ENCODE results near the gene B4GALT2.

B4GALT2 gene, protein sequence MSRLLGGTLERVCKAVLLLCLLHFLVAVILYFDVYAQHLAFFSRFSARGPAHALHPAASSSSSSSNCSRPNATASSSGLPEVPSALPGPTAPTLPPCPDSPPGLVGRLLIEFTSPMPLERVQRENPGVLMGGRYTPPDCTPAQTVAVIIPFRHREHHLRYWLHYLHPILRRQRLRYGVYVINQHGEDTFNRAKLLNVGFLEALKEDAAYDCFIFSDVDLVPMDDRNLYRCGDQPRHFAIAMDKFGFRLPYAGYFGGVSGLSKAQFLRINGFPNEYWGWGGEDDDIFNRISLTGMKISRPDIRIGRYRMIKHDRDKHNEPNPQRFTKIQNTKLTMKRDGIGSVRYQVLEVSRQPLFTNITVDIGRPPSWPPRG

GRCh38 chr1:43978551-43979260 is at the start of gene B4GALT2:
Gene B4GALT2 (plus strand): TSS chr1:43979210. CDS start chr1:43981161, 1,951 bp downstream.
- DNase-seq = peak; percentile 14 to 21

GRCh38 chr1:43930168-43930948 is 48.7 kb upstream of the B4GALT2 start:
- peak in 1 of 2 donors; percentile 15 for DNase-seq

DNA sequence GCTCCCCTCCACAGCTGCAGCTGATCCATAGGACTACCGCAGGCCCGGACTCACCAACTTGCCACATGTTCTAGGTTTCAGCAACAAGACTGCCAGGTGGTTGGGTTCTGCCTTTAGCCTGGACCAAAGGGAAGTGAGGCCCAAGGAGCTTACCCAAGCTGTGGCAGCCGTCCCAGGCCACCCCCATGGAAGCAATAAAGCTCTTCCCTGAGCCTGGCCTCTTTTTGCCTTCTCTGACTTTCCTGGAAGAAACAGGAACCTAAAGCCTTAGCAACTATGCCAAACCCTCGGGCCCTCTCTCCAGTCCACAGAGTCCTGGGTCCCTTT is 48.1 kb upstream of the B4GALT2 start:
- DNase-seq = no peak

DNA sequence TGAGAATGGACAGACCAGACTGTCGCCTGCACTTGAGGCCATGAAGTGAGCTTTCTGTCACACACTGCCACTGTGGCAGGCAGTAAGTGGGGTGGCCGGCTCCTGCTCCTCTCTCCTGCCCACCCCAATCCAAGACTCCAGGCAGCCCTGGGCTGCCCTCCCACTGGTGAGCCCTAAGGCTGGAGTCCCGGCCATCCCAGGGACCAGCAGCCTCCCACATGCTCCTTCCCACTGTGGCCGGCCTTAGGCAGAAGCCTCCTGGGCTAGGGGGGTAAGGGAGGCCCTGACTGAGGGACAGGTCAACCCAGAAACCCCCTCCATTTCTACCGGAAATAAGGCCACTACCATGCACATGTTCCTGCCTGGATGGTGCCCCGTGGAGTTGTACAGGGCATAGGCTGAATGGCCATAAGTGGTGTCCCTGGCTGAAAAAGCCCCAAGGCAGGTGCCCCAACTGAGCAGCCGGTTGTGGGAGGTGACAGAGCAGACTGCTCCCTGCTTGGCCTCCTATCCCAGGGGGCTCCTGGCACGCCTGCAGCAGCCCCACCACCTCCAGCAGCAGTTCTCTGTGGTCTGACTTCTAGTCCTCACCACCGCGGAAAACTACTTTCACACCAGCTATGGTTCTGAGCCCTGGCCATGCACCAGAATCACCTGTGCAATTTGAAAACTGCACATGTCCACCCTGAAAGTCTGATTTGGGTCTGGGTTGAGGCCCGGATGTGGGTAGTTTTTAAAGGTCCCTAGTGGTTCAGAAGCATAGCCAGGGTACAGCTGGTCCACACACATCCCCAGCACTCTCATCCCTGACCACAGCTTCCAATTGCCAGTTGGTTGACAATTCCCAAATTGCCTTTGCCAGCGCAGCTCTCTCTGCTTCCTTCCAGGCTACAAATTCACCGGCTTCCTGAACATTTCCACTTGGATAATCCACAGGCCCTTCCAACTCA is 47.0 kb upstream of the B4GALT2 start:
- DNase-seq = no peak

GRCh38 chr1:43932786-43933385 is 46.1 kb upstream of the B4GALT2 start:
- no peak for DNase-seq

GRCh38 chr1:43933386-43934100 is 45.5 kb upstream of the B4GALT2 start, which contains the start of gene ARTN:
Gene ARTN (plus strand): TSS chr1:43933801. CDS start chr1:43935657, 1,856 bp downstream.
- no peak for DNase-seq

DNA sequence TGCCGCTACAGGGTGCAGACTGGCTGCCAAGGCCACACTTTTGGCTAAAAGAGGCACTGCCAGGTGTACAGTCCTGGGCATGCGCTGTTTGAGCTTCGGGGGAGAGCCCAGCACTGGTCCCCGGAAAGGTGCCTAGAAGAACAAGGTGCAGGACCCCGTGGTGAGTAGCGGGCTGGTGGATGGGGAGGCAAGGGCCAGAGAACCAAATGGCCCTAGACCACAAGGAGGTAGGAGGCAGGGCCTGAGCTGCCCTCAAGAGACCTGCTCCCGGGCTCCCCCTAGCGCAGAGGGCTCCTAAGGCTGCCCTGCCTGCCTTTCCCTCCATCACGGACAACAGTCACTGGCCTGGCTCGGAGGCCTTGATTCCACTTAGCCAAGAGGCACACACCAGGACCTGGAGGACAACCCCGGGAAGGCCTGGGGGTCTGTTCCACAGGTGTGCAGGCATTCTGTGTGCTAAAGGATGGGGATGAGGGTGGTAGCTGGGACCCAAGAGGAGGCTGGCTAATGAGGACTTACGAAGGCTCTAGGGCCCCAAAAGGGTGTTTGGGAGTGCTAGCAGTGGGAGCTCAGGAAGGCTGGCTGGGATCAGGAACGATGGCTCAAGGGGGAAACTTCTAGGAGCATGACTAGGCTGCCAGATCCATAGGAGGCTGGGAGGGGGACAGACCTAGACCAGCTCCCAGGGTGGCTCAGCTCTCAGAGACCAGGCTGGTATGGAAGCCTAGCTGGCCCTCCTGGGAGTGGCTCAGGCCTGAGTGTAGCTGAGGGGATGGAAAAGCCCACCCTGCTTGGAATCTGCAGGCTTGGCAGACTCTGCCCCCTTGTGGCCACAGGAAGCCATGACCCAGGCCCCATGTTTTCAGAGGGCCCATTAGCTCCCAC is 44.7 kb upstream of the B4GALT2 start:
- peak; percentile 27 to 42 for DNase-seq

GRCh38 chr1:43934986-43935324 is 44.1 kb upstream of the B4GALT2 start:
- no peak for DNase-seq

- DNase-seq = no peak
These were observed 43.1 kb upstream of the B4GALT2 start for GRCh38 chr1:43935711-43936427.

DNA sequence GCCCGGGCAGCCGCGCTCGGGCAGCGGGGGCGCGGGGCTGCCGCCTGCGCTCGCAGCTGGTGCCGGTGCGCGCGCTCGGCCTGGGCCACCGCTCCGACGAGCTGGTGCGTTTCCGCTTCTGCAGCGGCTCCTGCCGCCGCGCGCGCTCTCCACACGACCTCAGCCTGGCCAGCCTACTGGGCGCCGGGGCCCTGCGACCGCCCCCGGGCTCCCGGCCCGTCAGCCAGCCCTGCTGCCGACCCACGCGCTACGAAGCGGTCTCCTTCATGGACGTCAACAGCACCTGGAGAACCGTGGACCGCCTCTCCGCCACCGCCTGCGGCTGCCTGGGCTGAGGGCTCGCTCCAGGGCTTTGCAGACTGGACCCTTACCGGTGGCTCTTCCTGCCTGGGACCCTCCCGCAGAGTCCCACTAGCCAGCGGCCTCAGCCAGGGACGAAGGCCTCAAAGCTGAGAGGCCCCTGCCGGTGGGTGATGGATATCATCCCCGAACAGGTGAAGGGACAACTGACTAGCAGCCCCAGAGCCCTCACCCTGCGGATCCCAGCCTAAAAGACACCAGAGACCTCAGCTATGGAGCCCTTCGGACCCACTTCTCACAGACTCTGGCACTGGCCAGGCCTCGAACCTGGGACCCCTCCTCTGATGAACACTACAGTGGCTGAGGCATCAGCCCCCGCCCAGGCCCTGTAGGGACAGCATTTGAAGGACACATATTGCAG is 42.4 kb upstream of the B4GALT2 start:
- no peak for DNase-seq

DNA sequence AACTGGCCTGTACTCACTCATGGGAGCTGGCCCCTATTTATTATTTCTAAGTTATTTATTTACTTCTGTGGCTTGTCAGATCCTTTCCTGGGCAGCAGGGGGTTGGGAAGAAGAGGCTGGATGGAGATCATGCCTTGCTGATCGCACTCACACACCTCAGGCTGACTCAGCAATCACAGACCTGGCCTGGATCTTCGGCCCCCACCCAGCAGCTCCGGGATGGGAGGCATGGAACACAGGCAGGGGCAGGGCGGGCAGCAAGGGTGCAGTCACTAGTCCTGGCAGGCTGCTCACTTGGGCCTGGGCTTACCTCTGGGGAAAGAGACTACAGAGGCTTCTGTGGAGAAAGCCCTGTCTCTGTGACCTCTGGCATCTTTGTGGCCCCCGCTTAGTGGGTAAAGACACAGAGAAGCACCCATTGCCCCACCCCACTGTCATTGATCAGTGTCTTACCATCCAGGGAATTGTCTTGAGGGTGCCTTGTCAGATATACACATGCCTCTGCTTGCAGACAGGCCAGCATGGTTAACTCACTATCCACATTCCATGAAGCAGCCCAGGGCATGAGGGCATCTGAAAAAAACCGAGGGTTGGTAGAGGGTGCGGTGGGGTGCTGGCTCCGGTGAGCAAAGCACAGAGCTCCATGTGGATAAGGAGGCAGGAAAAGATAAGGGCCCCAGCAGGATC is 41.7 kb upstream of the B4GALT2 start:
- DNase-seq = no peak

DNA sequence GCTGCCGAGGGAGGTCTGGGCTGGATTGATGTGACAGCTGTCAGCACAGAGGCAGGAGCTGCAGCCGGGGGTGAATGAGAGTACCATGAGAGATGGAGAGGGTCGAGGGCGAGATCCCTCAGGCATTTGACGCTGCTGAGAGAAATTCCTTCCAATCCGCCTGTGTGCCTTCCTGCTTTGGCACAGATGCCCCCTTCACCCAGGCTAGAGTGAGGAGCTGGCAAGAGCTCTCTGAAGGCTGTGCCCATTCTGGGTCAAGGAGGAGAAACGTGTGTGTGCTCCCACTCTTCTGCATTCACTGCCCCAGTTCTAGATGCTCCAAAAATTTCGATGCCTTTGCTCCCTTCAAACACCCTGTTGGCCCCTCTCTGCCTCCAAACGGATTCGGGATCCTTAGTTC is 40.6 kb upstream of the B4GALT2 start:
- DNase-seq = no peak

DNA sequence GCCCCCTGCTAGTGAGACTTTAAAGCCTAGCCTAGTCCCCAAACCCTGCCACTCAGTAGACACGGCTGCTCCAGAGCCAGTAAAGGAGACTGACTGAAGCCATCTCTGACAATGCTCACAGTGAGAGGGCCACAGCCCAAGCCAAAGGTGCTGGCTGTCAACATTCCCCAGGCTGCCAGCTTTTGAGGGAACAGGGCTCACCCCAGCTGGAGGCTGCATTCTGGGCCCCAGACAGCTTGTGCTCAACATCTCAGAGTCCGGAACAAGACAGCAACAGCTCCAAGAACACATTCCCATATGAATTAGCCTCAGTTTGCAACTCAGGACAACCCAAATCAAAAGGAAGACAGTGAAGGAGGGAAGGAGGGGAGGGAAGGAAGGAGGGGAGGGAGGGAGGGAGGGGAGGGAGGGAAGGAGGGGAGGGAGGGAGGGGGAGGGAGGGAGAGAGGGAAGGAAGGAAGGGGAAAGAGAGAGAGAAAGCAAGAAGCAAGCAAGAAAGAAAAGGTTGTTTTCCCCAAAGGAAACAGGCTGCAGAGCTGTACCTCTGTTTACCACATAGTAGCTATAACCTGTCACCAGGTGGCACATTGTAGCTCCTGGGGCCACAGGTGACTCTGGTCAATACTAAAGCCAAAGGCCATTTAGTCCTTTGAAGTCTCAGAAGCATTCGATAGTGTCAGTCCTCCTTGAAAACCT is 40.0 kb upstream of the B4GALT2 start:
- DNase-seq = no peak

DNA sequence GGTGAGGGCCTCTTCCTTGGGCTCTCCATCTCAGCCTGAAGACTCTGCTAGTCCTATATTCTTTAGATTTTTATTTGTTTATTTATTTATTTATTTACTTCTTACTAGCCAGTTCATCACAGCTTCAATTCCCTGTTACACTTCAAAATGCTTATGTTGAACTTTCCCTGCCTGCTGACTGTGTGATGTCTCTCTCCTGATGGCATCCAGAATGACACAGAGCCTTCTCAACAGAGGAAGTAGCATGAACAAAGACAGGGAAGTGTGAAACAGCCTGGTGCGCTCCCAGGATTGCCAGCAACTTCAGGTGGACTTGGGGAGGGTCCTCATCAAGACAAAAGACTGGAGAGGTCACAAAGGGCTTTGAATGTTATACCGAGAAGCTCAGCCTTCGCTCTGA is 36.6 kb upstream of the B4GALT2 start:
- DNase-seq = no peak

DNA sequence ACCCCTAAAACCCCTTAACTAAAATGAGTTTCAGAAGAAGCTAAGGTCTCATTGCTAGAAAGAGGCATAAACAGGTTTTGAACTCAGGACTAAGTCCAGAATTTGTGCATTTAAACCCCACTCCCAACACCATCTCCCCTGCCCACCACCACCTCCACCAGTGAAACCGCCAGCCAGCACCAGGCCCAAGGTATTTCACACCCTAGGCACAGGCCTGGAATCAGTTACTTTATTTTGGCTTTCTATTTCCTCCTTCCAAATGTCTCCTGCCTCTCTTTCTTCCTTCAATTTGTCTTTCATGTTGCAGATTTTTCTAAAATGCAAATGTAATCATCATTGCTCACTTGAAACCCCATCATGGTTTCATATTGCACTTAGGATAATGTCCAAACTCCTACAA is 34.1 kb upstream of the B4GALT2 start:
- no peak for DNase-seq

GRCh38 chr1:43945674-43946235 is 33.3 kb upstream of the B4GALT2 start:
- no peak for DNase-seq

All from activated CD4-positive, alpha-beta T cell treated with anti-CD3 and anti-CD28 coated beads for 4 hours (primary cell).